Measurements from ENCODE around the gene TBC1D2.
A peak's percentile ranks its signal among the peaks of the same experiment; 100 is the strongest.

TBC1D2 gene

DNA sequence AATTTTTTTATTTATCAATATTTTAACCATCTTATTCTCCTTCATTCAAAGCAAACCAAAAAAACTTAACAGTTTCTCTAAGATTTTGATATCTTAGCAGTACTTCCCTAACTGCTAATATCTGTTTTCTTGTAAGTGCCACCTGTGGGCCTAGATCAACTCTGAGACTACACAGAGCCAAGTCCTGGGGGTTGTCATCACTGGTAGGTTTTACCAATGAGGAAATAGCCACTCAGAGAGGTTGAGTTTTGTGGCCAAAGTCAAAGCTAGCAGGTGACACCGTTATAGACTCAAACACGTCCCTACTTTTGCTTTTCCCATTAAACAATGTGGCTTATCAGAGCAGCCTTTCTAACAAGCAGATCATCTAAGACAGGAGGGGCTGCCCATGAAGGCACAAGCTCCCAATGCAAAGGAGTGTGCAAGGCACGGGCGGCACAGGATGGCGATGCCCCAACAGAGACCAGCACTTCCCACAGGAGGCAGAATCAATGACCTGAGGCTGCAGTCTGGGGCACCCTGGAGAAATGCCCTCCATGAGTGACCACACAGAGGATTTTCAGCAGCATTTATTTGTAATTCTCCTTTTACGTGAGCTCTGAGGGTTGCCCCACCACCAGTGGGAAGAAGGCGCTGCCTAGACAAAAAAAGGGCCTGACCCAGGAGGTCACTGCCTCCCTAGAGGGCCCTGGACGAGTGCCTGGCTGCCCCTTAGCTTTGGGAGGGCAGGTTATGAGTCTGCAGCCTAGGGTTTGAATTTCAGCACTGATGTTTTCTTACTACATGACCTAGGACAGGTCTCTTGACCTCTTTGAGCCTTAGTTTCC, 7.4 kb downstream of the TBC1D2 start:
- no peak overlapping the region for H3K9ac ChIP-seq (ENCODE audit: low read depth in 1 of 2, low read length in 2 of 2)
- no peaks in the 10 kb centered on the region for H3K27me3 ChIP-seq (ENCODE audit: control insufficient read depth in 1 of 2, insufficient read depth in 2 of 2, low read length in 2 of 2)
- H3K27ac ChIP-seq (ENCODE audit: low read depth, low read length) = no peak overlapping the region
- peaks cover 10 to 26% of the 10 kb centered on the region in 2 donors for H3K4me1 ChIP-seq (ENCODE audit: control insufficient read depth in 1 of 2, insufficient read depth in 2 of 2, low read length in 2 of 2)
- H3K36me3 ChIP-seq (ENCODE audit: control insufficient read depth in 1 of 2, insufficient read depth in 2 of 2, low read length in 2 of 2) = peaks cover 0 to 22% of the 10 kb centered on the region in 2 donors
- H3K9me3 ChIP-seq (ENCODE audit: control insufficient read depth in 1 of 2, low read length in 2 of 2) = no peaks in the 10 kb centered on the region
- no peak overlapping the region for H3K4me3 ChIP-seq (ENCODE audit: low read depth in 1 of 2, low read length in 2 of 2)

GRCh38 chr9:98242426-98242825, 13.0 kb downstream of the TBC1D2 start:
- Histone ChIP-seq H3K27ac (ENCODE audit: low read depth, low read length) (no peak overlapping the region), H3K9ac (ENCODE audit: low read depth in 1 of 2, low read length in 2 of 2) (no peak overlapping the region), H3K9me3 (ENCODE audit: control insufficient read depth in 1 of 2, low read length in 2 of 2) (no peaks in the 10 kb centered on the region), H3K4me3 (ENCODE audit: low read depth in 1 of 2, low read length in 2 of 2) (no peak overlapping the region), H3K36me3 (ENCODE audit: control insufficient read depth in 1 of 2, insufficient read depth in 2 of 2, low read length in 2 of 2) (peaks cover 0 to 14% of the 10 kb centered on the region in 2 donors), H3K4me1 (ENCODE audit: control insufficient read depth in 1 of 2, insufficient read depth in 2 of 2, low read length in 2 of 2) (peaks cover 5 to 6% of the 10 kb centered on the region in 2 donors), H3K27me3 (ENCODE audit: control insufficient read depth in 1 of 2, insufficient read depth in 2 of 2, low read length in 2 of 2) (no peaks in the 10 kb centered on the region)

DNA sequence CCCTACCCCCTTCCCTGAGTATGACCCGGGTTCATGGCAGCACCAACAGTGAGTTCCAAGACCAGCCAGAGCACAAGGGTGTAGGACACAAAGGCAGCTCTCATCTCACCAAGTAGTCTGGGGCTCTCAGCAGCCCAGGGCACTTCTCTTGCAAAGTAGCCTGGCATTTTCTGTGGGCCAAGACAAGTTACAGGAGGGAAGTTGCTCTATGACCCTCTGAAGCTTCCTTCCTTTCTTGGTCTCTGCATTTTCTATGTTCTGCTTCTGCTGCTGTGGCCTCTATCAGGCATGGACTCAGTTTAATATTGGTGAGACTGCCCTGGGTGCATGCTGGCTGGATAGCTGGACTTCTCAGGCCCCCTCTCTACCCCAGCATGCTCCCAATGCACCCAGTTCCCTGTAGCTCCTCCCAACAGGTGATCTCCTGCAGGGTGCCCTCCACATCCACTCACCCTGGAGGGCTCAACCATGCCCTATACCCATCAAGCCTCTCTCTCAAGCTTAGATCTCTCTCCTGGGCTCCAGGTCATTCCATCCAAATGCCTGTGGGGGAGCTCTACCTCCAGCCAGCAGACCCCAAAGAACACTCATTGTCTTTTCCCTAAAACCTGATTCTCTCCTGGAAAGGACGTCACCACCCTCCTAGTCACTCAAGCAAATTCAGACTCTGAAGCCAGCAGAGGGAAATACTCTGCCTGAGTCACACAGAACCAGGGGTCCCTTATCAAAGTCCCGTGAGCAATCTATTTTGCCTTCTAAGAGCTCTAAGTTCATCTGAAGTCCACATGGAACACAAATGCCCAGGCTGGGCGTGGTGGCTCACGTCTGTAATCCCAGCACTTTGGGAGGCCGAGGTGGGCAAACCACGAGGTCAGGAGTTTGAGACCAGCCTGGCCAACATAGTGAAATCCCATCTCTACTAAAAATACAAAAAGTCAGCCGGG, 13.8 kb downstream of the TBC1D2 start:
- peak overlapping the region; percentile 2 to 12 for H3K9ac ChIP-seq (ENCODE audit: low read depth in 1 of 2, low read length in 2 of 2)
- no peaks in the 10 kb centered on the region for H3K27me3 ChIP-seq (ENCODE audit: control insufficient read depth in 1 of 2, insufficient read depth in 2 of 2, low read length in 2 of 2)
- H3K9me3 ChIP-seq (ENCODE audit: control insufficient read depth in 1 of 2, low read length in 2 of 2) = no peaks in the 10 kb centered on the region
- H3K4me3 ChIP-seq (ENCODE audit: low read depth in 1 of 2, low read length in 2 of 2) = no peak overlapping the region
- H3K4me1 ChIP-seq (ENCODE audit: control insufficient read depth in 1 of 2, insufficient read depth in 2 of 2, low read length in 2 of 2) = peaks cover 5 to 10% of the 10 kb centered on the region in 2 donors
- no peak overlapping the region for H3K27ac ChIP-seq (ENCODE audit: low read depth, low read length)
- H3K36me3 ChIP-seq (ENCODE audit: control insufficient read depth in 1 of 2, insufficient read depth in 2 of 2, low read length in 2 of 2) = peaks cover 0 to 14% of the 10 kb centered on the region in 2 donors

DNA sequence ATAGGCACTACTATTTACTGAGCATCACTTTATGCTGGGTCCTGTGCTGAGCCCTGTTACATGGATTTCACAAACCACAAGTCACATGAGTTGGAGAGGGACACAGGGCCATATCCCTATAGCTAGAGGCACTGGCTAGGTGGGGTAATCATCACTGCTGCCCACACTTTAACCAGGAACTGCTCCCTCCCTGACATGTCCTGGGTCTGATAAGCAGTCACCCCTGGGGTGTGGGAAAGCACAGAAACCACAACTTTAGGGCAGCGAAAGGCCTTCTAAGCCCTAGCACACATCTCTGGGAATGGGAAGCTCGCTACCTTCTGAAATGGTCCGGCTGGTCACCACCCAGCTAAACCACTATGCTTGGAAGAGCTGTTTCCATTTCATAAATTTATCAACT, 15.0 kb downstream of the TBC1D2 start:
- no peak overlapping the region for H3K27ac ChIP-seq (ENCODE audit: low read depth, low read length)

DNA sequence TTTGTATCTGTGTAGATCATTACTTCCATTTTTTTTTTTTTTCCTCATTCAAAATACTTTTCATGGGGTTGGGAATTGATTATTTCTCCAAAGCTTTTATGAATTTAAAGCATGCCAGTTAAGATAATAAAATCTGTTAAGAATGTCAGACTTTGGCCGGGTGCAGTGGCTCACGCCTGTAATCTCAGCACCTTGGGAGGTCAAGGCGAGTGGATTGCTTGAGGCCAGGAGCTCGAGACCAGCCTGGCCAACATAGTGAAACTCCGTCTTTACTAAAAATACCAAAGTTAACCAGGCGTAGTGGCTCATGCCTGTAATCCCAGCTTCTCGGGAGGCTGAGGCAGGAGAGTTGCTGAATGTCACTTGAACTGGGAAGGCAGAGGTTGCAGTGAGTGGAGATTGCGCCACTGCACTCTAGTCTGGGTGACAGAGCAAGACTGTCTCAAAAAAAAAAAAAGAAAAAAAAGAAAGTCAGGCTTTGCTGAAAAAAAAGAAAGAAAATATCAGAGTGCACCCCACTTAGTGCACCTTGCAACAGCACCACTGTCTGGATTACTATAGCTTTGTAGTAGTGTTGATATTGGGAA, 18.5 kb downstream of the TBC1D2 start:
- Histone ChIP-seq H3K27me3 (ENCODE audit: control insufficient read depth in 1 of 2, insufficient read depth in 2 of 2, low read length in 2 of 2) (no peaks in the 10 kb centered on the region), H3K4me3 (ENCODE audit: low read depth in 1 of 2, low read length in 2 of 2) (no peak overlapping the region), H3K4me1 (ENCODE audit: control insufficient read depth in 1 of 2, insufficient read depth in 2 of 2, low read length in 2 of 2) (peaks cover 35 to 38% of the 10 kb centered on the region in 2 donors), H3K27ac (ENCODE audit: low read depth, low read length) (no peak overlapping the region), H3K9ac (ENCODE audit: low read depth in 1 of 2, low read length in 2 of 2) (no peak overlapping the region), H3K9me3 (ENCODE audit: control insufficient read depth in 1 of 2, low read length in 2 of 2) (no peaks in the 10 kb centered on the region), H3K36me3 (ENCODE audit: control insufficient read depth in 1 of 2, insufficient read depth in 2 of 2, low read length in 2 of 2) (peaks cover 0 to 20% of the 10 kb centered on the region in 2 donors)

More for the DNA sequence above, 15.0 kb downstream of the TBC1D2 start:
- Histone ChIP-seq H3K4me1 (ENCODE audit: control insufficient read depth in 1 of 2, insufficient read depth in 2 of 2, low read length in 2 of 2) (peaks cover 7 to 13% of the 10 kb centered on the region in 2 donors), H3K9me3 (ENCODE audit: control insufficient read depth in 1 of 2, low read length in 2 of 2) (no peaks in the 10 kb centered on the region), H3K36me3 (ENCODE audit: control insufficient read depth in 1 of 2, insufficient read depth in 2 of 2, low read length in 2 of 2) (peaks cover 0 to 14% of the 10 kb centered on the region in 2 donors), H3K4me3 (ENCODE audit: low read depth in 1 of 2, low read length in 2 of 2) (no peak overlapping the region), H3K9ac (ENCODE audit: low read depth in 1 of 2, low read length in 2 of 2) (no peak overlapping the region), H3K27me3 (ENCODE audit: control insufficient read depth in 1 of 2, insufficient read depth in 2 of 2, low read length in 2 of 2) (no peaks in the 10 kb centered on the region)

GRCh38 chr9:98235126-98235525, 20.3 kb downstream of the TBC1D2 start:
- Histone ChIP-seq H3K4me1 (ENCODE audit: control insufficient read depth in 1 of 2, insufficient read depth in 2 of 2, low read length in 2 of 2) (peaks cover 39 to 41% of the 10 kb centered on the region in 2 donors), H3K9me3 (ENCODE audit: control insufficient read depth in 1 of 2, low read length in 2 of 2) (no peaks in the 10 kb centered on the region), H3K27ac (ENCODE audit: low read depth, low read length) (no peak overlapping the region), H3K9ac (ENCODE audit: low read depth in 1 of 2, low read length in 2 of 2) (no peak overlapping the region), H3K36me3 (ENCODE audit: control insufficient read depth in 1 of 2, insufficient read depth in 2 of 2, low read length in 2 of 2) (peaks cover 0 to 6% of the 10 kb centered on the region in 2 donors), H3K27me3 (ENCODE audit: control insufficient read depth in 1 of 2, insufficient read depth in 2 of 2, low read length in 2 of 2) (no peaks in the 10 kb centered on the region), H3K4me3 (ENCODE audit: low read depth in 1 of 2, low read length in 2 of 2) (no peak overlapping the region)

DNA sequence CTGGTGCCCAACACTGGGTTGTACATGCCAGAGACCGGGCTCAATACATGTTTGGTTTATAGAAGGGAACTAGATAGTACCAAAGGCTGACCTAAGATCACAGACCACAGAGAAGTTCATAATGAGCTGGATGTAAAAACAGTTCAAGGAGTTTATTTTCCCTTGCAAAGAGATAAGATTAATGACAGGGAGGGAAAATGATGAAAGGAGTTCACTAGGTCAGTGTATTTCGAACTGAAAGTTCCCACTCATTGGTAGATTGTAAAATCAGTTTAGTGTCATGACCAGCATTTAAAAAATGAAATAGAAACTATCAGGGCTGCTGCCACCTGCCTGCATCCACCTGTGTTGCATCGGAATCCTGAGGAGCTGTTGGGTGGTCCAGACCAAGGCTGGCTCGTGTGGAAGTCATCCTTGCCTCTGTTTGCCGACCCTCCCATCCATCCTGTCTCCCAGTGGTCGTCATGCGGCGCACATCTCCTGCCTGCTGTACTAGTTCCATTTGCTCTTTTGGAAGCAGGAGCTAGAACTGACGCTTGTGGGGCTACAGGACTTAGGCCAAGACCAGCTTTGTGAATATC, 21.1 kb downstream of the TBC1D2 start:
- no peaks in the 10 kb centered on the region for H3K27me3 ChIP-seq (ENCODE audit: control insufficient read depth in 1 of 2, insufficient read depth in 2 of 2, low read length in 2 of 2)
- peaks cover 0 to 6% of the 10 kb centered on the region in 2 donors for H3K36me3 ChIP-seq (ENCODE audit: control insufficient read depth in 1 of 2, insufficient read depth in 2 of 2, low read length in 2 of 2)
- no peaks in the 10 kb centered on the region for H3K9me3 ChIP-seq (ENCODE audit: control insufficient read depth in 1 of 2, low read length in 2 of 2)
- no peak overlapping the region for H3K27ac ChIP-seq (ENCODE audit: low read depth, low read length)
- peak overlapping the region; percentile 12 to 66 for H3K9ac ChIP-seq (ENCODE audit: low read depth in 1 of 2, low read length in 2 of 2)
- H3K4me1 ChIP-seq (ENCODE audit: control insufficient read depth in 1 of 2, insufficient read depth in 2 of 2, low read length in 2 of 2) = peaks cover 44 to 48% of the 10 kb centered on the region in 2 donors
- H3K4me3 ChIP-seq (ENCODE audit: low read depth in 1 of 2, low read length in 2 of 2) = no peak overlapping the region

DNA sequence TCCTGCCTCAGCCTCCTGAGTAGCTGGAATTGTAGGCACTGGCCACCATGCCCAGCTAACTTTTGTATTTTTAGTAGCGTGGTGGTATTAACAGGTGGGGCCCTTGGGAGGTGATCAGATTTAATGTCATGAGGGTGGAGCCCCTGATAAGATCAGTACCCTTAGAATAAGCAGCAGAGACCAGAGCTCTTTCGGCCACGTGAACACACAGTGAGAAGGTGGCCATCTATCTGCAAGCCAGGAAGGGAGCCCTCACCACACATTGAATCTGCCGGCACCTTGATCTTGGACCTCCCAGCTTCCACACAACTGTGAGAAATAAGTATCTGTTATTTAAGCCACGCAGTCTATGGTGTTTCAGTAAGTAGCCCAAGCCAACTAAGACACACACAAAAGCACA, 22.5 kb downstream of the TBC1D2 start:
- H3K9me3 ChIP-seq (ENCODE audit: control insufficient read depth in 1 of 2, low read length in 2 of 2) = no peaks in the 10 kb centered on the region
- no peak overlapping the region for H3K9ac ChIP-seq (ENCODE audit: low read depth in 1 of 2, low read length in 2 of 2)
- H3K27me3 ChIP-seq (ENCODE audit: control insufficient read depth in 1 of 2, insufficient read depth in 2 of 2, low read length in 2 of 2) = no peaks in the 10 kb centered on the region
- H3K4me3 ChIP-seq (ENCODE audit: low read depth in 1 of 2, low read length in 2 of 2) = no peak overlapping the region
- H3K4me1 ChIP-seq (ENCODE audit: control insufficient read depth in 1 of 2, insufficient read depth in 2 of 2, low read length in 2 of 2) = peaks cover 58 to 63% of the 10 kb centered on the region in 2 donors
- peaks cover 0 to 13% of the 10 kb centered on the region in 2 donors for H3K36me3 ChIP-seq (ENCODE audit: control insufficient read depth in 1 of 2, insufficient read depth in 2 of 2, low read length in 2 of 2)
- no peak overlapping the region for H3K27ac ChIP-seq (ENCODE audit: low read depth, low read length)

- no peaks in the 10 kb centered on the region for H3K27me3 ChIP-seq (ENCODE audit: control insufficient read depth in 1 of 2, insufficient read depth in 2 of 2, low read length in 2 of 2)
- peaks cover 0 to 13% of the 10 kb centered on the region in 2 donors for H3K36me3 ChIP-seq (ENCODE audit: control insufficient read depth in 1 of 2, insufficient read depth in 2 of 2, low read length in 2 of 2)
- no peak overlapping the region for H3K4me3 ChIP-seq (ENCODE audit: low read depth in 1 of 2, low read length in 2 of 2)
- H3K27ac ChIP-seq (ENCODE audit: low read depth, low read length) = no peak overlapping the region
- H3K9me3 ChIP-seq (ENCODE audit: control insufficient read depth in 1 of 2, low read length in 2 of 2) = no peaks in the 10 kb centered on the region
- peaks cover 65 to 68% of the 10 kb centered on the region in 2 donors for H3K4me1 ChIP-seq (ENCODE audit: control insufficient read depth in 1 of 2, insufficient read depth in 2 of 2, low read length in 2 of 2)
- no peak overlapping the region for H3K9ac ChIP-seq (ENCODE audit: low read depth in 1 of 2, low read length in 2 of 2)
Measured at GRCh38 chr9:98231770-98232478, 23.5 kb downstream of the TBC1D2 start.

Measured in duodenal mucosa (tissue), 2 donors.